HepG2 (cell line): ENCODE data around the gene KRTAP5-4.

Experiments used
- FOXM1 ChIP-seq: sonication (generic); formaldehyde crosslinking; IDR thresholded peaks from 2 replicates; pipeline ENCODE4 v1.5.0; 2020; ENCODE audit warnings: missing genetic modification reagents
- ISL2 ChIP-seq: sonication (generic); formaldehyde crosslinking; IDR thresholded peaks from 2 replicates; pipeline ENCODE4 v1.5.0; 2020; ENCODE audit warnings: missing genetic modification reagents
- MTA1 ChIP-seq: sonication (generic); formaldehyde crosslinking; IDR thresholded peaks from 2 replicates; pipeline ENCODE4 v1.4.0; 2020; ENCODE audit warnings: missing genetic modification reagents, mild to moderate bottlenecking, borderline replicate concordance
- NCOA5 ChIP-seq: sonication (generic); formaldehyde crosslinking; IDR thresholded peaks from 2 replicates; pipeline ENCODE4 v1.4.0; 2020; ENCODE audit warnings: missing genetic modification reagents
- NFRKB ChIP-seq: fragments of 450-650 bp; IDR thresholded peaks from 2 replicates; pipeline ENCODE4 v1.6.1; 2017
- SNAPC2 ChIP-seq: sonication (generic); formaldehyde crosslinking; IDR thresholded peaks from 2 replicates; pipeline ENCODE4 v1.8.1; 2022; ENCODE audit warnings: mild to moderate bottlenecking, missing genetic modification reagents
- TRIM24 ChIP-seq: sonication (generic); formaldehyde crosslinking; IDR thresholded peaks from 2 replicates; pipeline ENCODE4 v1.8.0; 2022; ENCODE audit warnings: mild to moderate bottlenecking, missing genetic modification reagents
- YEATS4 ChIP-seq: sonication (generic); formaldehyde crosslinking; IDR thresholded peaks from 2 replicates; pipeline ENCODE4 v1.4.0; 2020; ENCODE audit warnings: missing genetic modification reagents, borderline replicate concordance
- ZNF567 ChIP-seq: sonication (generic); formaldehyde crosslinking; IDR thresholded peaks from 2 replicates; pipeline ENCODE4 v1.8.1; 2023; ENCODE audit warnings: mild to moderate bottlenecking, missing genetic modification reagents, borderline replicate concordance
- TF ChIP-seq, protein P1 (sequence below): sonication (generic); formaldehyde crosslinking; IDR thresholded peaks from 2 replicates; pipeline ENCODE4 v1.4.0; 2020; ENCODE audit warnings: mild to moderate bottlenecking, missing genetic modification reagents
- TF ChIP-seq, protein P2 (sequence below): sonication (generic); formaldehyde crosslinking; IDR thresholded peaks from 2 replicates; pipeline ENCODE4 v1.4.0; 2020; ENCODE audit warnings: missing genetic modification reagents; ENCODE audit errors: not compliant biosample characterization
- TF ChIP-seq, protein P3 (sequence below): sonication (generic); formaldehyde crosslinking; IDR thresholded peaks from 2 replicates; pipeline ENCODE4 v1.5.0; 2020; ENCODE audit warnings: mild to moderate bottlenecking, missing genetic modification reagents, moderate library complexity

DNA sequence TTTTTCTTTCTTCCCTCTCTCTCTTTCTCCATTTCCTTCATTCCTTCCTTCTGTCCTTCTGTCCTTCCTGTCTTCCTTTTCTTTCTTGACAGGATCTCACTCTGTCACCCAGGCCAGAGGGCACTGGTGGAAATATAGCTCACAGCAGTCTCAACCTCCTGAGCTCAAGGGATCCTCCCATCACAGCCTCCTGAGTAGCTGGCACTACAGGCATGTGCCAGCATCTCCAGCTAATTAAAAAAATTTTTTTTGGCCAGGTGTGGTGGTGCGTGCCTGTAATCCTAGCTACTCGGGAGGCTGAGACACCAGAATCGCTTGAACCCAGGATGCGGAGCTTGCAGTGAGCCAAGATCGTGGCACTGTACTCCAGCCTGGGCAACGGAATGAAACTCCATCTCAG is 45.1 kb downstream of the KRTAP5-4 start:
- no peak for TF ChIP-seq ZNF567 (CRISPR knock-in tag)
- no peak for TF ChIP-seq ISL2 (CRISPR knock-in tag)
- TF ChIP-seq, protein P1, sequence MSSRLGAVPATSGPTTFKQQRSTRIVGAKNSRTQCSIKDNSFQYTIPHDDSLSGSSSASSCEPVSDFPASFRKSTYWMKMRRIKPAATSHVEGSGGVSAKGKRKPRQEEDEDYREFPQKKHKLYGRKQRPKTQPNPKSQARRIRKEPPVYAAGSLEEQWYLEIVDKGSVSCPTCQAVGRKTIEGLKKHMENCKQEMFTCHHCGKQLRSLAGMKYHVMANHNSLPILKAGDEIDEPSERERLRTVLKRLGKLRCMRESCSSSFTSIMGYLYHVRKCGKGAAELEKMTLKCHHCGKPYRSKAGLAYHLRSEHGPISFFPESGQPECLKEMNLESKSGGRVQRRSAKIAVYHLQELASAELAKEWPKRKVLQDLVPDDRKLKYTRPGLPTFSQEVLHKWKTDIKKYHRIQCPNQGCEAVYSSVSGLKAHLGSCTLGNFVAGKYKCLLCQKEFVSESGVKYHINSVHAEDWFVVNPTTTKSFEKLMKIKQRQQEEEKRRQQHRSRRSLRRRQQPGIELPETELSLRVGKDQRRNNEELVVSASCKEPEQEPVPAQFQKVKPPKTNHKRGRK: no peak
- no peak for TF ChIP-seq NCOA5 (CRISPR knock-in tag)
- no peak for TF ChIP-seq YEATS4 (CRISPR knock-in tag)
- no peak for TF ChIP-seq SNAPC2 (CRISPR knock-in tag)
- TF ChIP-seq, protein P2, sequence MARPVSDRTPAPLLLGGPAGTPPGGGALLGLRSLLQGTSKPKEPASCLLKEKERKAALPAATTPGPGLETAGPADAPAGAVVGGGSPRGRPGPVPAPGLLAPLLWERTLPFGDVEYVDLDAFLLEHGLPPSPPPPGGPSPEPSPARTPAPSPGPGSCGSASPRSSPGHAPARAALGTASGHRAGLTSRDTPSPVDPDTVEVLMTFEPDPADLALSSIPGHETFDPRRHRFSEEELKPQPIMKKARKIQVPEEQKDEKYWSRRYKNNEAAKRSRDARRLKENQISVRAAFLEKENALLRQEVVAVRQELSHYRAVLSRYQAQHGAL (CRISPR knock-in tag): no peak
- no peak for TF ChIP-seq FOXM1 (CRISPR knock-in tag)
- TF ChIP-seq MTA1 (CRISPR knock-in tag): no peak
- TF ChIP-seq TRIM24 (CRISPR knock-in tag): no peak
- TF ChIP-seq, protein P3, sequence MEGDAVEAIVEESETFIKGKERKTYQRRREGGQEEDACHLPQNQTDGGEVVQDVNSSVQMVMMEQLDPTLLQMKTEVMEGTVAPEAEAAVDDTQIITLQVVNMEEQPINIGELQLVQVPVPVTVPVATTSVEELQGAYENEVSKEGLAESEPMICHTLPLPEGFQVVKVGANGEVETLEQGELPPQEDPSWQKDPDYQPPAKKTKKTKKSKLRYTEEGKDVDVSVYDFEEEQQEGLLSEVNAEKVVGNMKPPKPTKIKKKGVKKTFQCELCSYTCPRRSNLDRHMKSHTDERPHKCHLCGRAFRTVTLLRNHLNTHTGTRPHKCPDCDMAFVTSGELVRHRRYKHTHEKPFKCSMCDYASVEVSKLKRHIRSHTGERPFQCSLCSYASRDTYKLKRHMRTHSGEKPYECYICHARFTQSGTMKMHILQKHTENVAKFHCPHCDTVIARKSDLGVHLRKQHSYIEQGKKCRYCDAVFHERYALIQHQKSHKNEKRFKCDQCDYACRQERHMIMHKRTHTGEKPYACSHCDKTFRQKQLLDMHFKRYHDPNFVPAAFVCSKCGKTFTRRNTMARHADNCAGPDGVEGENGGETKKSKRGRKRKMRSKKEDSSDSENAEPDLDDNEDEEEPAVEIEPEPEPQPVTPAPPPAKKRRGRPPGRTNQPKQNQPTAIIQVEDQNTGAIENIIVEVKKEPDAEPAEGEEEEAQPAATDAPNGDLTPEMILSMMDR (CRISPR knock-in tag): no peak
- TF ChIP-seq NFRKB: no peak
